ENCODE results near the gene CDO1.

- TF ChIP-seq MAX (IDR thresholded peaks at IDR 0.05) = no peak
- TF ChIP-seq, protein P1, sequence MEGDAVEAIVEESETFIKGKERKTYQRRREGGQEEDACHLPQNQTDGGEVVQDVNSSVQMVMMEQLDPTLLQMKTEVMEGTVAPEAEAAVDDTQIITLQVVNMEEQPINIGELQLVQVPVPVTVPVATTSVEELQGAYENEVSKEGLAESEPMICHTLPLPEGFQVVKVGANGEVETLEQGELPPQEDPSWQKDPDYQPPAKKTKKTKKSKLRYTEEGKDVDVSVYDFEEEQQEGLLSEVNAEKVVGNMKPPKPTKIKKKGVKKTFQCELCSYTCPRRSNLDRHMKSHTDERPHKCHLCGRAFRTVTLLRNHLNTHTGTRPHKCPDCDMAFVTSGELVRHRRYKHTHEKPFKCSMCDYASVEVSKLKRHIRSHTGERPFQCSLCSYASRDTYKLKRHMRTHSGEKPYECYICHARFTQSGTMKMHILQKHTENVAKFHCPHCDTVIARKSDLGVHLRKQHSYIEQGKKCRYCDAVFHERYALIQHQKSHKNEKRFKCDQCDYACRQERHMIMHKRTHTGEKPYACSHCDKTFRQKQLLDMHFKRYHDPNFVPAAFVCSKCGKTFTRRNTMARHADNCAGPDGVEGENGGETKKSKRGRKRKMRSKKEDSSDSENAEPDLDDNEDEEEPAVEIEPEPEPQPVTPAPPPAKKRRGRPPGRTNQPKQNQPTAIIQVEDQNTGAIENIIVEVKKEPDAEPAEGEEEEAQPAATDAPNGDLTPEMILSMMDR (IDR thresholded peaks at IDR 0.05 in 2 of 3, conservative IDR thresholded peaks at IDR 0.05 in 1 of 3; ENCODE audit: borderline replicate concordance in 1 of 3, insufficient read depth in 1 of 3, low read depth in 2 of 3, low read length in 2 of 3) = no peak
- TF ChIP-seq POLR2AphosphoS5 (IDR thresholded peaks at IDR 0.05; ENCODE audit: low read depth, low read length) = no peak
- no peak for TF ChIP-seq POLR2A (IDR thresholded peaks at IDR 0.05; ENCODE audit: borderline replicate concordance, extremely low read depth, insufficient read depth, insufficient read length)
- TF ChIP-seq ZBTB33 (IDR thresholded peaks at IDR 0.05; ENCODE audit: extremely low read depth, insufficient replicate concordance, low read length) = no peak
- no peak for TF ChIP-seq SRF (IDR thresholded peaks at IDR 0.05; ENCODE audit: low read depth)
- TF ChIP-seq EZH2 (IDR thresholded peaks at IDR 0.05) = no peak
- no peak for TF ChIP-seq SP1 (IDR thresholded peaks at IDR 0.05; ENCODE audit: low read depth)
- no peak for TF ChIP-seq EZH2phosphoT487 (IDR thresholded peaks at IDR 0.05; ENCODE audit: borderline replicate concordance)
- TF ChIP-seq, protein P2, sequence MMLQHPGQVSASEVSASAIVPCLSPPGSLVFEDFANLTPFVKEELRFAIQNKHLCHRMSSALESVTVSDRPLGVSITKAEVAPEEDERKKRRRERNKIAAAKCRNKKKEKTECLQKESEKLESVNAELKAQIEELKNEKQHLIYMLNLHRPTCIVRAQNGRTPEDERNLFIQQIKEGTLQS (IDR thresholded peaks at IDR 0.05) = no peak
- no peak for TF ChIP-seq EGR1 (IDR thresholded peaks at IDR 0.05; ENCODE audit: low read depth)
- no peak for TF ChIP-seq CEBPB (IDR thresholded peaks at IDR 0.05; ENCODE audit: low read depth)
These were observed 6.5 kb downstream of the CDO1 start for GRCh38 chr5:115809946-115810345.
